Liver (tissue), 3 donors: ENCODE measurements around the gene THOC2.

Source experiments
- ATF3 ChIP-seq: IDR thresholded peaks from 2 replicates; pipeline ENCODE4 v1.6.1; 2016; ENCODE audit warnings: antibody characterized with exemption
- GABPA ChIP-seq, 2 donors: IDR thresholded peaks in 1 of 2; conservative IDR thresholded peaks in 1 of 2; 2 replicates each; pipeline ENCODE4 v1.6.1; 2016; ENCODE audit warnings: antibody characterized with exemption in 2 of 2, mild to moderate bottlenecking in 1 of 2, moderate library complexity in 1 of 2
- RAD21 ChIP-seq, 2 donors: IDR thresholded peaks; 2 replicates each; pipeline ENCODE4 v1.6.1; 2016; ENCODE audit warnings: antibody characterized with exemption in 2 of 2, mild to moderate bottlenecking in 2 of 2
- SP1 ChIP-seq: IDR thresholded peaks from 2 replicates; pipeline ENCODE4 v1.6.1; 2018; ENCODE audit warnings: antibody characterized with exemption, mild to moderate bottlenecking
- YY1 ChIP-seq: IDR thresholded peaks from 2 replicates; pipeline ENCODE4 v1.6.1; 2016; ENCODE audit warnings: antibody characterized with exemption, mild to moderate bottlenecking
- ZBTB33 ChIP-seq: IDR thresholded peaks from 2 replicates; pipeline ENCODE4 v1.6.1; 2016; ENCODE audit warnings: antibody characterized with exemption
- TF ChIP-seq, protein P1 (sequence below): fragments of 150-350 bp; IDR thresholded peaks from 2 replicates; pipeline ENCODE4 v1.5.1; 2017; ENCODE audit warnings: improper control_type of control experiment, low read depth, low read length; ENCODE audit not compliant: missing input control
- donor health status: healthy.
- donor health status: healthy.

DNA sequence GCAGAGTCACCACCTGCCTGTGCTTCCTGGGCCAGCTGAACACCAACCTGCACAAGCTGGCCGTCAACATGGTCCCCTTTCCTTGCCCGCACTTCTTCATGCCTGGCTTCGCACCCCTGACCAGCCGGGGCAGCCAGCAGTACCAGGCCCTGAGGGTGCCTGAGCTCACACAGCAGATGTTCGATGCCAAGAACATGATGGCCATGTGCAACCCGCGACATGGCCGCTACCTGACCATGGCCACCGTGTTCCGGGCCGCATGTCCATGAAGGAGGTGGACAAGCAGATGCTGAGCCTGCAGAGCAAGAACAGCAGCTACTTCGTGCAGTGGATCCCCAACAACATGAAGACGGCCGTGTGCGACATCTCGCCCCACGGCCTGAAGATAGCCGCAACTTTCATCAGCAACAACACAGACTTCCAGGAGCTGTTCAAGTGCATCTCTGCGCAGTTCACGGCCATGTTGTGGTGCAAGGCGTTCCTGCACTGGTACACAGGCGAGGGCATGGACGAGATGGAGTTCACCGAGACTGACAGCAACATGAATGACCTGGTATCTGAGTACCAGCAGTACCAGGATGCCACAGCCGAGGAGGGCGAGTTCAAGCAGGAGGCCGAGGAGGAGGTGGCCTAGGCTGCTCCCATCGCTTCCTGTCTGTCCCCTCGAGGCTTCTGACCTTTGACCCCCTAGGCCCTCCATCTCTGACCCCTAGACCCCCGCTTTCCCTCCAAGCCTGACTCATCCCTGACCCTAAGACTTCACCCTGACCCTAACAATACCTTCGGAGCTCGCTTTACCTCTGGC lies 170.3 kb downstream of the THOC2 start:
- TF ChIP-seq, protein P1, sequence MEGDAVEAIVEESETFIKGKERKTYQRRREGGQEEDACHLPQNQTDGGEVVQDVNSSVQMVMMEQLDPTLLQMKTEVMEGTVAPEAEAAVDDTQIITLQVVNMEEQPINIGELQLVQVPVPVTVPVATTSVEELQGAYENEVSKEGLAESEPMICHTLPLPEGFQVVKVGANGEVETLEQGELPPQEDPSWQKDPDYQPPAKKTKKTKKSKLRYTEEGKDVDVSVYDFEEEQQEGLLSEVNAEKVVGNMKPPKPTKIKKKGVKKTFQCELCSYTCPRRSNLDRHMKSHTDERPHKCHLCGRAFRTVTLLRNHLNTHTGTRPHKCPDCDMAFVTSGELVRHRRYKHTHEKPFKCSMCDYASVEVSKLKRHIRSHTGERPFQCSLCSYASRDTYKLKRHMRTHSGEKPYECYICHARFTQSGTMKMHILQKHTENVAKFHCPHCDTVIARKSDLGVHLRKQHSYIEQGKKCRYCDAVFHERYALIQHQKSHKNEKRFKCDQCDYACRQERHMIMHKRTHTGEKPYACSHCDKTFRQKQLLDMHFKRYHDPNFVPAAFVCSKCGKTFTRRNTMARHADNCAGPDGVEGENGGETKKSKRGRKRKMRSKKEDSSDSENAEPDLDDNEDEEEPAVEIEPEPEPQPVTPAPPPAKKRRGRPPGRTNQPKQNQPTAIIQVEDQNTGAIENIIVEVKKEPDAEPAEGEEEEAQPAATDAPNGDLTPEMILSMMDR = no peak
- TF ChIP-seq YY1 (no peak), ATF3 (no peak), SP1 (no peak), GABPA (IDR thresholded peaks at IDR 0.05 in 1 of 2, conservative IDR thresholded peaks at IDR 0.05 in 1 of 2) (no peak), RAD21 (IDR thresholded peaks at IDR 0.05) (no peak), ZBTB33 (no peak)
